Measurements from ENCODE around the gene MSANTD4. TPM values are rescaled to one million over a fixed set of nuclear protein-coding genes. Genes with fewer than 3 reads are reported as not detected.
A peak's percentile ranks its signal among the peaks of the same experiment; 100 is the strongest.

MSANTD4 gene
- total RNA-seq, 1 donor from 2014 or later: 18.8 TPM

DNA sequence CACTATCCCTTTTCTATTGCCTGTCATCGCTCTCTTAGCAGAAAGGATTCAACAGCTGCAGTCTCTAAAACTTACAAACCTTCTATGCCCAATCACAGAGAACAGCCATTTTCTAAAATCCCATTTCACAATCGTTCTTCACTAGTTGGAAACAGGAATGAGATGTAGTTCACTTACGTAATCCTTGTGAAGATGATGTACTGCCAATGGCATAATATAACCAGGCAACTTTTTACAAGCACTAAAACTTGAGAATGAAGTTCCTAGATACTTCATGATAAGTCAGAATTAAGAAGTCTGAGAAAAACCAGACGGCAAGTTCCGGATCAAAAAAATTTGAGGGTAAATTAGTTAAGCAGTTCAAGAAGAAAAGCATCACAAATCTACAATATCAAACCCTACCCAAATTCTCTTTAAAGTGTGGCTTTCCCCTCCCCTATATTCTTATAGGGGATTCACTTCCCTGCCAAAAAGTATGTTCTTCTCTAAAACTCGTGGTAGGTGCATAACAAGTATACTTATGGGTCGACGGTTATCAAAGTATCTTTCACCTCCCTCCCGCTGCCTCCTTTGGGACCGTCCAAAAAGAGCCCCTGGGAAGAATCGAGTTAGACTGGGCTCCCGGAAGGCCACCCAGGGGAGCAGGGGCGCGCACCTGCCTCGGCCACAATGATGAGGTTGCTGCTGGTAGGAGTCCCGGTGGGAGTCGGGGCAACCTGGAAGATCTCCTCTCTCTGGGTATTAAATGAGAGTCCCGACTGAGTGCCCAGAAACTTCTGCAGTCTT is 666 bp downstream of the MSANTD4 start:
- H3K4me1 ChIP-seq: peaks cover 55% of the 10 kb centered on the region
- H3K4me3 ChIP-seq: peak overlapping the region; percentile 93
- peak overlapping the region; percentile 90 for H3K27ac ChIP-seq (replicated peaks)
- TF ChIP-seq, protein P1, sequence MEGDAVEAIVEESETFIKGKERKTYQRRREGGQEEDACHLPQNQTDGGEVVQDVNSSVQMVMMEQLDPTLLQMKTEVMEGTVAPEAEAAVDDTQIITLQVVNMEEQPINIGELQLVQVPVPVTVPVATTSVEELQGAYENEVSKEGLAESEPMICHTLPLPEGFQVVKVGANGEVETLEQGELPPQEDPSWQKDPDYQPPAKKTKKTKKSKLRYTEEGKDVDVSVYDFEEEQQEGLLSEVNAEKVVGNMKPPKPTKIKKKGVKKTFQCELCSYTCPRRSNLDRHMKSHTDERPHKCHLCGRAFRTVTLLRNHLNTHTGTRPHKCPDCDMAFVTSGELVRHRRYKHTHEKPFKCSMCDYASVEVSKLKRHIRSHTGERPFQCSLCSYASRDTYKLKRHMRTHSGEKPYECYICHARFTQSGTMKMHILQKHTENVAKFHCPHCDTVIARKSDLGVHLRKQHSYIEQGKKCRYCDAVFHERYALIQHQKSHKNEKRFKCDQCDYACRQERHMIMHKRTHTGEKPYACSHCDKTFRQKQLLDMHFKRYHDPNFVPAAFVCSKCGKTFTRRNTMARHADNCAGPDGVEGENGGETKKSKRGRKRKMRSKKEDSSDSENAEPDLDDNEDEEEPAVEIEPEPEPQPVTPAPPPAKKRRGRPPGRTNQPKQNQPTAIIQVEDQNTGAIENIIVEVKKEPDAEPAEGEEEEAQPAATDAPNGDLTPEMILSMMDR (IDR thresholded peaks at IDR 0.05; ENCODE audit: borderline replicate concordance): no peak
- no peaks in the 10 kb centered on the region for H3K36me3 ChIP-seq
- no peaks in the 10 kb centered on the region for H3K9me3 ChIP-seq (replicated peaks)
- DNase-seq: no peak
- H3K27me3 ChIP-seq (ENCODE audit: low read depth): no peaks in the 10 kb centered on the region
- intact Hi-C loops (cut with micrococcal nuclease): no loop called here

DNA sequence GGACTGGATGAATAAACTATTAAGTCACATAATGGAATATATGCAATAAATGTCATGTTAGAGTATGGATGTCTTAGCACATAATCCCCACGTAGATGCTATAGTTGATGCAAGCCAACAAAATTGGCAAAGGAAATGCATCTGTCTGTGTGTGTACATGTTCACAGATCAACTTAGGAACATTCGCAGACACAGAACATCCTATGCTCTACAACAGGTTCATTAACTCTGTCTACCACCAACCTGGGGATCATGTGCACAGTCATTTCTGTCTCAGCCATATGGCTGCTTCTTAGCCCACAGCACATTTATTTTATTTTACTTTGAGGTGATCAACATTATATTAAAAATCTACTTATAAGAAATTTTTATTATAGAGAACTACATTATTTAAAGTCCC is 4.9 kb downstream of the MSANTD4 start:
- H3K36me3 ChIP-seq: no peaks in the 10 kb centered on the region
- no peak overlapping the region for H3K4me3 ChIP-seq
- TF ChIP-seq, protein P1 (IDR thresholded peaks at IDR 0.05; ENCODE audit: borderline replicate concordance): no peak
- H3K4me1 ChIP-seq: peaks cover 91% of the 10 kb centered on the region
- intact Hi-C loops (cut with micrococcal nuclease): no loop called here
- H3K27ac ChIP-seq (replicated peaks): no peak overlapping the region
- DNase-seq: no peak
- no peaks in the 10 kb centered on the region for H3K27me3 ChIP-seq (ENCODE audit: low read depth)
- no peaks in the 10 kb centered on the region for H3K9me3 ChIP-seq (replicated peaks)

DNA sequence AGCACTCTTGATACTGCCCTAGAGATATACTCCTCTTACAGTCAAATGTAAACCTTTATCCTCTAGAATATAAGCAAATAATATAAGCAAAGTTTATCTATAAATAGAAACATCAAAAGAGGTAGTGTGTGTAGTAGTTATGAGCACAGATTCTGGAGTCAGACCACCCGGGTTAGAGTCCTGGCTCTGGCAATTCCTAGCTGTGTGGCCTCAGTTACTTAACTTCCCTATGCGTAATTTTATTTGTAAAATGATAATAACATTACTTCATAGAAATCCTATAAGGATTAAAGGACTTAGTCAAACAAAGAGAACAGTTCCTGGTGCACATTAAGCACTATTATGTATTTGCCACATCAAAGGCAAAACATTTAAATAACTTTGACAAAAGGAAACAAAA is 7.0 kb downstream of the MSANTD4 start:
- no peak overlapping the region for H3K27ac ChIP-seq (replicated peaks)
- TF ChIP-seq, protein P1 (IDR thresholded peaks at IDR 0.05; ENCODE audit: borderline replicate concordance): no peak
- intact Hi-C loops (cut with micrococcal nuclease): no loop called here
- H3K9me3 ChIP-seq (replicated peaks): no peaks in the 10 kb centered on the region
- no peak overlapping the region for H3K4me3 ChIP-seq
- no peak for DNase-seq
- peaks cover 11% of the 10 kb centered on the region for H3K36me3 ChIP-seq
- H3K4me1 ChIP-seq: peaks cover 82% of the 10 kb centered on the region
- H3K27me3 ChIP-seq (ENCODE audit: low read depth): no peaks in the 10 kb centered on the region

DNA sequence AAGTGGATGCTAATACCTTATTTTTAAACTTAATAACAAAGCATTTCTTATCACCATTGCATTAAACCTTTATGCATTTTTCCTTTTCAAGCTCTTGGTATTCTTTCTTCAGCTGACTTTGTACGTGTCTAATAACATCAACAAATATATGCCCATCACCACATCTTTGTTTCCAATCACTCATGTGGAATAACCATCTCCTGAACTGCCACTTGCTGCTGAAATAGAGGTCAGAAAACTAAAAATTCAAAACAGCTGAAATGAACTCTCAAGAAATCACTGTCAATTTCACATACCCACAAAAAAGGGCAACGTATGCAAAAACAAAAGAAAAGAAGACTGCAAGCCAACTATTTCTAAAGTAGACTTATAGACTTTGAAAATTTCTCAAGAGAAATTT is 7.4 kb downstream of the MSANTD4 start:
- H3K27me3 ChIP-seq (ENCODE audit: low read depth): no peaks in the 10 kb centered on the region
- DNase-seq: no peak
- H3K9me3 ChIP-seq (replicated peaks): no peaks in the 10 kb centered on the region
- peaks cover 15% of the 10 kb centered on the region for H3K36me3 ChIP-seq
- TF ChIP-seq, protein P1 (IDR thresholded peaks at IDR 0.05; ENCODE audit: borderline replicate concordance): no peak
- no peak overlapping the region for H3K4me3 ChIP-seq
- intact Hi-C loops (cut with micrococcal nuclease): no loop called here
- peaks cover 77% of the 10 kb centered on the region for H3K4me1 ChIP-seq
- H3K27ac ChIP-seq (replicated peaks): no peak overlapping the region

DNA sequence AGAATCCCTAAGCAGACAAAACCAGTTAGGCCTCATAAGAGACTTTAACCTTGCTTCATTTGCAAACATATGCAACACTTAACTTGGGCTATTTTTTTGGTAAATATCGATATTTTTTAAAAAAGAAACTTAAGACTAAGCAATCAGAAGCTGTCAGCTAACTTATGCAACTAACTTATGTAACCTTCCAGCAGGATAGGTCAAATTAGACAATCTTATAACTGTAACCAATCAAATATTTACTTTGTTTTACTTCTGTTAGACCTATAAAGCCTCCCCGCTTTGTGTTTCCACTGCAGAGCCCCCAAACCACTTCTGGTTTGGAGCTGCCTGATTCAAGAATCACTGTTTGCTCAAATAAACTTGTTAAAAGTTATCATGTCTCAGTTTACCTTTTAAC is 8.0 kb downstream of the MSANTD4 start:
- H3K9me3 ChIP-seq (replicated peaks): no peaks in the 10 kb centered on the region
- peaks cover 72% of the 10 kb centered on the region for H3K4me1 ChIP-seq
- H3K4me3 ChIP-seq: no peak overlapping the region
- TF ChIP-seq, protein P1 (IDR thresholded peaks at IDR 0.05; ENCODE audit: borderline replicate concordance): no peak
- intact Hi-C loops (cut with micrococcal nuclease): no loop called here
- DNase-seq: no peak
- no peaks in the 10 kb centered on the region for H3K27me3 ChIP-seq (ENCODE audit: low read depth)
- H3K27ac ChIP-seq (replicated peaks): no peak overlapping the region
- peaks cover 21% of the 10 kb centered on the region for H3K36me3 ChIP-seq
